BLaER1 (cell line): ENCODE data around the gene SPTBN1.
"Not testable (repeated sequence)": the region's sequence is repeated elsewhere in the genome, so short reads cannot be mapped to it uniquely, and the experiment has no call there.

Experiments
- H3K27ac ChIP-seq: shearing (Covaris generic); formaldehyde crosslinking; 2 replicates; pipeline ENCODE4 v1.8.1; 2022
- H3K27me3 ChIP-seq: shearing (Covaris generic); formaldehyde crosslinking; 2 replicates; pipeline ENCODE4 v1.8.1; 2022
- H3K36me3 ChIP-seq: shearing (Covaris generic); formaldehyde crosslinking; 2 replicates; pipeline ENCODE4 v1.8.1; 2022
- H3K4me1 ChIP-seq: shearing (Covaris generic); formaldehyde crosslinking; 2 replicates; pipeline ENCODE4 v1.8.1; 2022
- H3K4me2 ChIP-seq: shearing (Covaris generic); formaldehyde crosslinking; 2 replicates; pipeline ENCODE4 v1.8.1; 2022
- H3K4me3 ChIP-seq: shearing (Covaris generic); formaldehyde crosslinking; 2 replicates; pipeline ENCODE4 v1.8.1; 2022
- H3K9ac ChIP-seq: shearing (Covaris generic); formaldehyde crosslinking; 2 replicates; pipeline ENCODE4 v1.8.1; 2022
- H3K9me3 ChIP-seq: shearing (Covaris generic); formaldehyde crosslinking; 2 replicates; pipeline ENCODE4 v1.8.1; 2022
- H4K20me1 ChIP-seq: shearing (Covaris generic); formaldehyde crosslinking; 2 replicates; pipeline ENCODE4 v1.8.1; 2022
- Cebpa-rat ChIP-seq: shearing (Covaris generic); IDR thresholded peaks from 2 replicates; pipeline ENCODE4 v1.8.1; 2022

SPTBN1 gene

GRCh38 chr2:54522624-54523281 is 66.6 kb downstream of the SPTBN1 start:
- no peaks in the 10 kb centered on the region for H3K27me3 ChIP-seq
- TF ChIP-seq Cebpa-rat, result no peak
- peaks cover 24% of the 10 kb centered on the region for H3K4me1 ChIP-seq
- H3K4me2 ChIP-seq, result peak overlapping the region; percentile 11; the same call in 1 of the 2 replicates
- no peaks in the 10 kb centered on the region for H3K9me3 ChIP-seq
- no peaks in the 10 kb centered on the region for H3K36me3 ChIP-seq
- H3K4me3 ChIP-seq, result no peak overlapping the region
- no peak overlapping the region for H3K9ac ChIP-seq
- no peaks in the 10 kb centered on the region for H4K20me1 ChIP-seq
- no peak overlapping the region for H3K27ac ChIP-seq

GRCh38 chr2:54523324-54523959 is 67.3 kb downstream of the SPTBN1 start:
- Histone ChIP-seq H3K27ac (no peak overlapping the region), H3K4me2 (peak overlapping the region; percentile 11; the same call in 1 of the 2 replicates)
- no peak for TF ChIP-seq Cebpa-rat

GRCh38 chr2:54524226-54524991 is 68.3 kb downstream of the SPTBN1 start:
- H3K4me2 ChIP-seq, result peak overlapping the region; percentile 36; the same call in 1 of the 2 replicates
- no peaks in the 10 kb centered on the region for H4K20me1 ChIP-seq
- H3K9me3 ChIP-seq, result no peaks in the 10 kb centered on the region
- peaks cover 24% of the 10 kb centered on the region for H3K4me1 ChIP-seq
- H3K9ac ChIP-seq, result no peak overlapping the region
- H3K36me3 ChIP-seq, result no peaks in the 10 kb centered on the region
- H3K4me3 ChIP-seq, result no peak overlapping the region
- no peak overlapping the region for H3K27ac ChIP-seq
- TF ChIP-seq Cebpa-rat, result no peak
- H3K27me3 ChIP-seq, result no peaks in the 10 kb centered on the region

More at GRCh38 chr2:54523324-54523959, 67.3 kb downstream of the SPTBN1 start:
- no peak overlapping the region for H3K4me3 ChIP-seq
- H3K27me3 ChIP-seq, result no peaks in the 10 kb centered on the region
- H3K9me3 ChIP-seq, result no peaks in the 10 kb centered on the region
- H3K9ac ChIP-seq, result no peak overlapping the region; the same call in 1 of the 2 replicates
- peaks cover 24% of the 10 kb centered on the region for H3K4me1 ChIP-seq
- H4K20me1 ChIP-seq, result no peaks in the 10 kb centered on the region
- no peaks in the 10 kb centered on the region for H3K36me3 ChIP-seq

GRCh38 chr2:54525321-54525720 is 69.2 kb downstream of the SPTBN1 start:
- no peak overlapping the region for H3K4me2 ChIP-seq
- no peak overlapping the region for H3K27ac ChIP-seq
- TF ChIP-seq Cebpa-rat, result no peak

DNA sequence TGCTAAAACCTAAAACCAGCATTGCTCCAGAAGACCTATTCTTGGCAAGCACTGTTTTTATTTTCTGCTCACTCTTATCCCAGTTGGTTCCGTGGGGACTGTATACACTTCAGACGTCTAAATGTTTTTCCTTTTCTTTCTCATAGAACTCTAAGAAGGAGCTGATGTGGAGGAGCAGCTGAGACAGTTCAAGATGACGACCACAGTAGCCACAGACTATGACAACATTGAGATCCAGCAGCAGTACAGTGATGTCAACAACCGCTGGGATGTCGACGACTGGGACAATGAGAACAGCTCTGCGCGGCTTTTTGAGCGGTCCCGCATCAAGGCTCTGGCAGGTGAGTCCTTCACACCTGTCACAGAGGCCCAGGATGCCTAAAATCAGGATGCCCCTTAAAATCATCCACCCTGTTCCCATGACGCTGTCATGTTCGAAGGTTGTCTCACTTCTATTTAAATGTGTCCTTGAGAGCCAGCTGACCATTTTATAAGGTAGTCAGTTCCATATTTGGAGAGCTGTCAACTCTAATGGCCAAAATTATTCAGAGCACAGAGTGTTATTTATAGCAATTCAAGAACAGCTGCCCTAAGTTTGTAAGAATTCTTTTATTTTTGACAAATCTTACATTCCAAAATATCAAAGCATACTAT is 70.2 kb downstream of the SPTBN1 start:
- H3K36me3 ChIP-seq, result no peaks in the 10 kb centered on the region
- H3K27ac ChIP-seq, result no peak overlapping the region
- no peaks in the 10 kb centered on the region for H4K20me1 ChIP-seq
- H3K9me3 ChIP-seq, result no peaks in the 10 kb centered on the region
- H3K27me3 ChIP-seq, result no peaks in the 10 kb centered on the region
- TF ChIP-seq Cebpa-rat, result no peak
- no peak overlapping the region for H3K4me2 ChIP-seq
- H3K4me1 ChIP-seq, result peaks cover 24% of the 10 kb centered on the region
- no peak overlapping the region for H3K4me3 ChIP-seq
- H3K9ac ChIP-seq, result no peak overlapping the region

More at GRCh38 chr2:54525321-54525720, 69.2 kb downstream of the SPTBN1 start:
- no peaks in the 10 kb centered on the region for H3K9me3 ChIP-seq
- H3K9ac ChIP-seq, result no peak overlapping the region
- H4K20me1 ChIP-seq, result no peaks in the 10 kb centered on the region
- H3K4me1 ChIP-seq, result peaks cover 24% of the 10 kb centered on the region
- no peak overlapping the region for H3K4me3 ChIP-seq
- no peaks in the 10 kb centered on the region for H3K36me3 ChIP-seq
- H3K27me3 ChIP-seq, result no peaks in the 10 kb centered on the region

GRCh38 chr2:54528311-54528955 is 72.3 kb downstream of the SPTBN1 start:
- Histone ChIP-seq H3K9ac (no peak overlapping the region), H3K4me2 (no peak overlapping the region), H3K36me3 (no peaks in the 10 kb centered on the region), H3K27me3 (no peaks in the 10 kb centered on the region), H3K9me3 (no peaks in the 10 kb centered on the region), H3K27ac (no peak overlapping the region), H3K4me1 (peaks cover 29% of the 10 kb centered on the region), H4K20me1 (no peaks in the 10 kb centered on the region), H3K4me3 (no peak overlapping the region)
- TF ChIP-seq Cebpa-rat, result no peak

- not testable (repeated sequence) for H3K27me3 ChIP-seq, H3K27ac ChIP-seq, H3K4me2 ChIP-seq, H3K4me3 ChIP-seq, H4K20me1 ChIP-seq, H3K9me3 ChIP-seq, H3K36me3 ChIP-seq, H3K9ac ChIP-seq
- peaks cover 23% of the 10 kb centered on the region for H3K4me1 ChIP-seq
Measured at GRCh38 chr2:54529518-54529917, 73.4 kb downstream of the SPTBN1 start.

- no peaks in the 10 kb centered on the region for H3K9me3 ChIP-seq
- TF ChIP-seq Cebpa-rat, result no peak
- H3K27me3 ChIP-seq, result no peaks in the 10 kb centered on the region
- H3K36me3 ChIP-seq, result no peaks in the 10 kb centered on the region
- no peaks in the 10 kb centered on the region for H4K20me1 ChIP-seq
- H3K4me1 ChIP-seq, result peaks cover 19% of the 10 kb centered on the region
- H3K4me2 ChIP-seq, result no peak overlapping the region
- H3K27ac ChIP-seq, result no peak overlapping the region
- H3K9ac ChIP-seq, result no peak overlapping the region
- H3K4me3 ChIP-seq, result no peak overlapping the region
Measured at GRCh38 chr2:54529935-54530334, 73.8 kb downstream of the SPTBN1 start.

- Histone ChIP-seq H3K36me3 (no peaks in the 10 kb centered on the region), H3K4me2 (no peak overlapping the region)
- TF ChIP-seq Cebpa-rat, result no peak
Measured at GRCh38 chr2:54531558-54531957, 75.4 kb downstream of the SPTBN1 start.

More at GRCh38 chr2:54531558-54531957, 75.4 kb downstream of the SPTBN1 start:
- Histone ChIP-seq H3K4me1 (peaks cover 17% of the 10 kb centered on the region), H4K20me1 (no peaks in the 10 kb centered on the region), H3K27me3 (no peaks in the 10 kb centered on the region), H3K9me3 (no peaks in the 10 kb centered on the region), H3K27ac (no peak overlapping the region), H3K9ac (no peak overlapping the region), H3K4me3 (no peak overlapping the region)
